ENCODE data around the gene PTH2. TPM values are rescaled to one million over a fixed set of nuclear protein-coding genes. Genes with fewer than 3 reads are reported as not detected.
"Not testable (repeated sequence)": the region's sequence is repeated elsewhere in the genome, so short reads cannot be mapped to it uniquely, and the experiment has no call there.

PTH2 gene
- total RNA-seq, 4 donors from 2014 or later: not detected

- Histone ChIP-seq H3K4me1 (peaks cover 0 to 20% (median 5%) of the 10 kb centered on the region in 4 donors), H3K4me3 (no peak overlapping the region), H3K36me3 (peaks cover 0 to 63% (median 9%) of the 10 kb centered on the region in 3 donors), H3K27me3 (no peaks in the 10 kb centered on the region), H3K9me3 (no peaks in the 10 kb centered on the region), H3K27ac (no peak overlapping the region)
- 98% methylated on average over 16 to 28 of the region's 37 CpGs for WGBS, 2 donors
- TF ChIP-seq POLR2A (IDR thresholded peaks at IDR 0.05) (no peak), EP300 (IDR thresholded peaks at IDR 0.05) (no peak), CTCF (IDR thresholded peaks at IDR 0.05) (no peak)
- DNase-seq (ENCODE audit: low spot score in 2 of 2): no peak
Measured at GRCh38 chr19:49461656-49462055, 38.4 kb upstream of the PTH2 start.

- not testable (repeated sequence) for H3K27ac ChIP-seq; H3K4me3 ChIP-seq; DNase-seq (ENCODE audit: low spot score in 2 of 2); H3K27me3 ChIP-seq; H3K9me3 ChIP-seq
- peaks cover 0 to 58% (median 9%) of the 10 kb centered on the region in 3 donors for H3K36me3 ChIP-seq
- H3K4me1 ChIP-seq: peaks cover 0 to 25% (median 5%) of the 10 kb centered on the region in 4 donors
- no CpG with 5 or more reads among the region's 1 CpG for WGBS, 2 donors
Measured at GRCh38 chr19:49461130-49461529, 37.9 kb upstream of the PTH2 start.

GRCh38 chr19:49459388-49459787 lies 36.1 kb upstream of the PTH2 start:
- peaks cover 0 to 41% (median 8%) of the 10 kb centered on the region in 4 donors for H3K4me1 ChIP-seq
- 80 to 89% methylated on average over 12 of the region's 12 CpGs for WGBS, 2 donors
- H3K9me3 ChIP-seq: no peaks in the 10 kb centered on the region
- H3K27ac ChIP-seq: no peak overlapping the region
- no peak for DNase-seq (ENCODE audit: low spot score in 2 of 2)
- TF ChIP-seq CTCF (IDR thresholded peaks at IDR 0.05) (no peak), POLR2A (IDR thresholded peaks at IDR 0.05) (no peak), EP300 (IDR thresholded peaks at IDR 0.05) (no peak)
- H3K4me3 ChIP-seq: no peak overlapping the region
- H3K36me3 ChIP-seq: peaks cover 0 to 40% (median 9%) of the 10 kb centered on the region in 3 donors
- no peaks in the 10 kb centered on the region for H3K27me3 ChIP-seq

GRCh38 chr19:49458567-49458903 lies 35.3 kb upstream of the PTH2 start:
- WGBS, 2 donors: 64 to 77% methylated on average over 5 of the region's 5 CpGs
- TF ChIP-seq POLR2A (IDR thresholded peaks at IDR 0.05) (no peak), CTCF (IDR thresholded peaks at IDR 0.05) (no peak), EP300 (IDR thresholded peaks at IDR 0.05) (no peak)
- Histone ChIP-seq H3K27me3 (no peaks in the 10 kb centered on the region), H3K36me3 (peaks cover 0 to 32% (median 9%) of the 10 kb centered on the region in 3 donors), H3K4me1 (peaks cover 0 to 49% (median 14%) of the 10 kb centered on the region in 4 donors), H3K9me3 (no peaks in the 10 kb centered on the region), H3K4me3 (no peak overlapping the region), H3K27ac (peak overlapping the region in 3 of 4 donors; percentile 52 to 84 (median 73))
- DNase-seq (ENCODE audit: low spot score in 2 of 2): no peak

- TF ChIP-seq CTCF (IDR thresholded peaks at IDR 0.05): no peak
- no peak for TF ChIP-seq POLR2A (IDR thresholded peaks at IDR 0.05)
- peaks cover 0 to 58% (median 14%) of the 10 kb centered on the region in 4 donors for H3K4me1 ChIP-seq
- no peaks in the 10 kb centered on the region for H3K9me3 ChIP-seq
- WGBS, 2 donors: 66 to 72% methylated on average over 5 of the region's 5 CpGs
- DNase-seq (ENCODE audit: low spot score in 2 of 2): no peak
- no peak overlapping the region for H3K4me3 ChIP-seq
- peak overlapping the region in 3 of 4 donors; percentile 42 to 84 (median 58) for H3K27ac ChIP-seq
- no peaks in the 10 kb centered on the region for H3K27me3 ChIP-seq
- peaks cover 0 to 18% (median 9%) of the 10 kb centered on the region in 3 donors for H3K36me3 ChIP-seq
Measured at GRCh38 chr19:49456326-49456725, 33.1 kb upstream of the PTH2 start.

GRCh38 chr19:49455773-49456172 lies 32.5 kb upstream of the PTH2 start:
- H3K27me3 ChIP-seq: no peaks in the 10 kb centered on the region
- DNase-seq (ENCODE audit: low spot score in 2 of 2): no peak
- H3K27ac ChIP-seq: peak overlapping the region in 3 of 4 donors; percentile 42 to 84 (median 58)
- no peak overlapping the region for H3K4me3 ChIP-seq
- H3K36me3 ChIP-seq: peaks cover 0 to 16% (median 9%) of the 10 kb centered on the region in 3 donors
- WGBS, 2 donors: 39 to 49% methylated on average over 5 of the region's 5 CpGs
- H3K4me1 ChIP-seq: peaks cover 0 to 62% (median 15%) of the 10 kb centered on the region in 4 donors
- no peak for TF ChIP-seq POLR2A (IDR thresholded peaks at IDR 0.05)
- no peaks in the 10 kb centered on the region for H3K9me3 ChIP-seq
